ENCODE measurements around the gene VPS33A.

DNA sequence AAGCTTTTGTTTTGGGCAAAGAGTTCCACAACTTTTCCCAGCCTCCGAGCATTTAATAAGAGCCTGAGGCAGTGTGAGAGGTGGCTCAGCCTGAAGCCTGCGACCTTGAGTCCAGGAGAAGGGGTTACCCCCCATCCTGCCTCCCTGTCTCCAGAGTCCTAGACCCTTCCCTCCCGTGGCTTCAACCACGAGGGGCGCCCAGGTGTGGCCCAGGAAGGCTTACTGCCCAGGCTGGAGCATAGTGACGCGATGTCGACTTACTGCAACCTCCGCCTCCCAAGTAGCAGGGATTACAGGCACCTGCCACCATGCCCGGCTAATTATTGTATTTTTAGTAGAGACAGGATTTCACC is 82.7 kb downstream of the VPS33A start:
- no peak for TF ChIP-seq POLR2AphosphoS5 (IDR thresholded peaks at IDR 0.05; ENCODE audit: low read depth)
- no peak for TF ChIP-seq CTCF (IDR thresholded peaks at IDR 0.05; ENCODE audit: insufficient read depth, low read length)
- TF ChIP-seq, protein P1, sequence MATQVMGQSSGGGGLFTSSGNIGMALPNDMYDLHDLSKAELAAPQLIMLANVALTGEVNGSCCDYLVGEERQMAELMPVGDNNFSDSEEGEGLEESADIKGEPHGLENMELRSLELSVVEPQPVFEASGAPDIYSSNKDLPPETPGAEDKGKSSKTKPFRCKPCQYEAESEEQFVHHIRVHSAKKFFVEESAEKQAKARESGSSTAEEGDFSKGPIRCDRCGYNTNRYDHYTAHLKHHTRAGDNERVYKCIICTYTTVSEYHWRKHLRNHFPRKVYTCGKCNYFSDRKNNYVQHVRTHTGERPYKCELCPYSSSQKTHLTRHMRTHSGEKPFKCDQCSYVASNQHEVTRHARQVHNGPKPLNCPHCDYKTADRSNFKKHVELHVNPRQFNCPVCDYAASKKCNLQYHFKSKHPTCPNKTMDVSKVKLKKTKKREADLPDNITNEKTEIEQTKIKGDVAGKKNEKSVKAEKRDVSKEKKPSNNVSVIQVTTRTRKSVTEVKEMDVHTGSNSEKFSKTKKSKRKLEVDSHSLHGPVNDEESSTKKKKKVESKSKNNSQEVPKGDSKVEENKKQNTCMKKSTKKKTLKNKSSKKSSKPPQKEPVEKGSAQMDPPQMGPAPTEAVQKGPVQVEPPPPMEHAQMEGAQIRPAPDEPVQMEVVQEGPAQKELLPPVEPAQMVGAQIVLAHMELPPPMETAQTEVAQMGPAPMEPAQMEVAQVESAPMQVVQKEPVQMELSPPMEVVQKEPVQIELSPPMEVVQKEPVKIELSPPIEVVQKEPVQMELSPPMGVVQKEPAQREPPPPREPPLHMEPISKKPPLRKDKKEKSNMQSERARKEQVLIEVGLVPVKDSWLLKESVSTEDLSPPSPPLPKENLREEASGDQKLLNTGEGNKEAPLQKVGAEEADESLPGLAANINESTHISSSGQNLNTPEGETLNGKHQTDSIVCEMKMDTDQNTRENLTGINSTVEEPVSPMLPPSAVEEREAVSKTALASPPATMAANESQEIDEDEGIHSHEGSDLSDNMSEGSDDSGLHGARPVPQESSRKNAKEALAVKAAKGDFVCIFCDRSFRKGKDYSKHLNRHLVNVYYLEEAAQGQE (IDR thresholded peaks at IDR 0.05; ENCODE audit: insufficient replicate concordance, low read depth): no peak
- TF ChIP-seq GABPA (IDR thresholded peaks at IDR 0.05; ENCODE audit: low read depth): no peak
- TF ChIP-seq SPI1 (IDR thresholded peaks at IDR 0.05; ENCODE audit: borderline replicate concordance, low read depth): no peak
